Adrenal gland (tissue), 5 donors: ENCODE data around the gene VPS9D1.

Experiments
- CTCF ChIP-seq, 6 experiments: fragments of 450-650 bp in 4 of 6; fragments of 200-600 bp in 2 of 6; sonication (generic) in 1 of 6; IDR thresholded peaks; 1 replicate in 5 of 6; 2 replicates in 1 of 6; pipeline versions ENCODE4 v1.5.1 to v1.8.0; 2016 to 2021; ENCODE audit warnings: antibody characterized with exemption in 6 of 6, mild to moderate bottlenecking in 2 of 6, moderate library complexity in 1 of 6
- POLR2A ChIP-seq, 2 donors: fragments of 450-650 bp; IDR thresholded peaks; one replicate each; pipeline ENCODE4 v1.6.1; 2017; ENCODE audit warnings: antibody characterized with exemption in 2 of 2, mild to moderate bottlenecking in 2 of 2, moderate library complexity in 1 of 2
- donor health status: DM: no; HTN: no; CAD: no.

GRCh38 chr16:89693289-89693731 is 27.4 kb downstream of the VPS9D1 start:
- TF ChIP-seq CTCF (IDR thresholded peaks at IDR 0.05) (no peak), POLR2A (IDR thresholded peaks at IDR 0.05) (no peak)
